ENCODE data around the gene MTHFR.
A peak's percentile ranks its signal among the peaks of the same experiment; 100 is the strongest.

The MTHFR gene

GRCh38 chr1:11795238-11795890, 10.4 kb downstream of the MTHFR start:
- no peak for DNase-seq

GRCh38 chr1:11794446-11795237, 11.1 kb downstream of the MTHFR start:
- DNase-seq, result no peak

GRCh38 chr1:11793819-11794218, 11.9 kb downstream of the MTHFR start:
- DNase-seq, result no peak

GRCh38 chr1:11792106-11792505, 13.7 kb downstream of the MTHFR start:
- no peak for DNase-seq

- no peak for DNase-seq
Observed at GRCh38 chr1:11790880-11791715, 14.7 kb downstream of the MTHFR start.

- DNase-seq, result no peak
Observed at GRCh38 chr1:11790101-11790879, 15.5 kb downstream of the MTHFR start.

GRCh38 chr1:11789126-11790067, 16.4 kb downstream of the MTHFR start:
- no peak for DNase-seq

GRCh38 chr1:11788549-11789053, 17.2 kb downstream of the MTHFR start:
- DNase-seq, result no peak

- DNase-seq, result no peak
Observed at GRCh38 chr1:11787804-11788436, 17.8 kb downstream of the MTHFR start.

- peak; percentile 25 for DNase-seq
Observed at GRCh38 chr1:11787251-11787803, 18.4 kb downstream of the MTHFR start.

- DNase-seq, result no peak
Observed at GRCh38 chr1:11786168-11786567, 19.6 kb downstream of the MTHFR start.

GRCh38 chr1:11784993-11785769, 20.6 kb downstream of the MTHFR start:
- peak; percentile 30 for DNase-seq

GRCh38 chr1:11784256-11784992, 21.3 kb downstream of the MTHFR start:
- DNase-seq, result no peak

- DNase-seq, result no peak
Observed at GRCh38 chr1:11783556-11783955, 22.2 kb downstream of the MTHFR start.

GRCh38 chr1:11782127-11782708, 23.5 kb downstream of the MTHFR start:
- no peak for DNase-seq

- no peak for DNase-seq
Observed at GRCh38 chr1:11781297-11781696, 24.5 kb downstream of the MTHFR start.

- DNase-seq, result no peak
Observed at GRCh38 chr1:11780380-11781147, 25.2 kb downstream of the MTHFR start.

Data from kidney glomerular epithelial cell (primary cell).